Spleen (tissue), 7 donors: ENCODE measurements around the gene PGM2.

Source experiments
- CTCF ChIP-seq, 11 experiments: fragments of 200-600 bp in 7 of 11; fragments of 450-650 bp in 4 of 11; sonication (generic) in 4 of 11; IDR thresholded peaks in 8 of 11; conservative IDR thresholded peaks in 3 of 11; 1 replicate in 7 of 11; 2 replicates in 4 of 11; pipeline versions ENCODE4 v1.4.0 to v1.8.0; 2016 to 2021; ENCODE audit warnings: antibody characterized with exemption in 11 of 11, inconsistent platforms in 4 of 11, mild to moderate bottlenecking in 1 of 11
- POLR2A ChIP-seq, 3 donors: fragments of 450-650 bp; IDR thresholded peaks; one replicate each; pipeline ENCODE4 v1.5.1; 2017; ENCODE audit warnings: antibody characterized with exemption in 3 of 3, mild to moderate bottlenecking in 1 of 3
- donor health status: DM: no; HTN: no; CAD: no; lungs with moderate emphysema.
- donor health status: DM: no; HTN: no; CAD: no.
- donor health status: DM: no; HTN: no; CAD: no.

- TF ChIP-seq CTCF (IDR thresholded peaks at IDR 0.05 in 8 of 11, conservative IDR thresholded peaks at IDR 0.05 in 3 of 11) (no peak), POLR2A (IDR thresholded peaks at IDR 0.05) (no peak)
Measured at GRCh38 chr4:37798616-37799015, 27.9 kb upstream of the PGM2 start.
